Measurements from ENCODE around the gene LIPF. TPM values are rescaled to one million over a fixed set of nuclear protein-coding genes. Genes with fewer than 3 reads are reported as not detected.

The LIPF gene
- total RNA-seq, 1 donor from 2014 or later: not detected

DNA sequence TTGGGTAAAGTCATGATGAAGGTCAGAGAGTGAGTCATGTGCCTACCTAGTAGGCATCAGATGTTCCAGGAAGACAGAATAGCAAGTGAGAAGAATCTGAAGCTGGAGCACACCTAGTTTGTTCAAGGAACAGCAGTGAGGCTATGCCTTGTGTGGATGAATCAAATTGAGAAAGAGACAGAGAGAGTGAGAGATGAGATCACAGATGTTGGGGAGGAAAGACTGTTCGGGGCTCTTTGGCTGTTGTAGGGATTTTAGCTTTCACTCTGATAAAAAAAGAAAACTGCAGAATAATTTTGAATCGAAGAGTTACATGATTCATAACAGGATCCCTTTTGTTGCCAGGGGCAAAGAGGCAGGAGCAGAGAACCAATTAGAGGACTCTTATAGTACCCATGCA is 6.3 kb downstream of the LIPF start:
- Histone ChIP-seq H3K9ac (ENCODE audit: low read depth in 1 of 3, low read length in 3 of 3) (no peak overlapping the region), H3K27ac (ENCODE audit: low read depth, low read length) (no peak overlapping the region), H3K4me1 (ENCODE audit: control insufficient read depth in 3 of 3, insufficient read depth in 3 of 3, low read length in 3 of 3) (no peaks in the 10 kb centered on the region), H3K9me3 (ENCODE audit: control insufficient read depth in 3 of 3, low read length in 3 of 3) (no peaks in the 10 kb centered on the region), H3K27me3 (ENCODE audit: control insufficient read depth in 3 of 3, insufficient read depth in 3 of 3, low read length in 3 of 3) (no peaks in the 10 kb centered on the region), H3K36me3 (ENCODE audit: control insufficient read depth in 3 of 3, insufficient read depth in 3 of 3, low read length in 3 of 3) (no peaks in the 10 kb centered on the region), H3K4me3 (ENCODE audit: low read length in 3 of 3) (no peak overlapping the region)

DNA sequence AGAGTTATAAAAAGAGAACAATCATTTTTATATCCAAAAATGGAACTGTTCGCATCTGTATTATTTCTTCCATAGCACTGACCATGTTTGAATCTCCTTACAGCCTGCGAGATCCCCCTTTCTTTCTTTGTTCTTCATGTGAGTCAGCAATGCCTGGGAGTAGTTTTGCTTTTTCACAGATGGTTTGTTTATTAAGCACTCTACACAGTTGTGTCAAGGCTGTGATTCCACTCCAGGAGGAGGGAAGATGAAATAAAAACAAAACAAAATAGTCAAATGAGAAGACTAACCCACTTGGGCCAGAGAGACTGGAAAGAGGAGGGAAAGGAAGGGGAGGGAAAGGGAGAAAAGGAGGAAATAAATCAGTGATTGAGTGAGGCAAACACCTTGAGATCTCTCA is 7.8 kb downstream of the LIPF start:
- Histone ChIP-seq H3K9me3 (ENCODE audit: control insufficient read depth in 3 of 3, low read length in 3 of 3) (no peaks in the 10 kb centered on the region), H3K4me1 (ENCODE audit: control insufficient read depth in 3 of 3, insufficient read depth in 3 of 3, low read length in 3 of 3) (no peaks in the 10 kb centered on the region), H3K9ac (ENCODE audit: low read depth in 1 of 3, low read length in 3 of 3) (no peak overlapping the region), H3K36me3 (ENCODE audit: control insufficient read depth in 3 of 3, insufficient read depth in 3 of 3, low read length in 3 of 3) (no peaks in the 10 kb centered on the region), H3K4me3 (ENCODE audit: low read length in 3 of 3) (no peak overlapping the region), H3K27me3 (ENCODE audit: control insufficient read depth in 3 of 3, insufficient read depth in 3 of 3, low read length in 3 of 3) (no peaks in the 10 kb centered on the region), H3K27ac (ENCODE audit: low read depth, low read length) (no peak overlapping the region)

DNA sequence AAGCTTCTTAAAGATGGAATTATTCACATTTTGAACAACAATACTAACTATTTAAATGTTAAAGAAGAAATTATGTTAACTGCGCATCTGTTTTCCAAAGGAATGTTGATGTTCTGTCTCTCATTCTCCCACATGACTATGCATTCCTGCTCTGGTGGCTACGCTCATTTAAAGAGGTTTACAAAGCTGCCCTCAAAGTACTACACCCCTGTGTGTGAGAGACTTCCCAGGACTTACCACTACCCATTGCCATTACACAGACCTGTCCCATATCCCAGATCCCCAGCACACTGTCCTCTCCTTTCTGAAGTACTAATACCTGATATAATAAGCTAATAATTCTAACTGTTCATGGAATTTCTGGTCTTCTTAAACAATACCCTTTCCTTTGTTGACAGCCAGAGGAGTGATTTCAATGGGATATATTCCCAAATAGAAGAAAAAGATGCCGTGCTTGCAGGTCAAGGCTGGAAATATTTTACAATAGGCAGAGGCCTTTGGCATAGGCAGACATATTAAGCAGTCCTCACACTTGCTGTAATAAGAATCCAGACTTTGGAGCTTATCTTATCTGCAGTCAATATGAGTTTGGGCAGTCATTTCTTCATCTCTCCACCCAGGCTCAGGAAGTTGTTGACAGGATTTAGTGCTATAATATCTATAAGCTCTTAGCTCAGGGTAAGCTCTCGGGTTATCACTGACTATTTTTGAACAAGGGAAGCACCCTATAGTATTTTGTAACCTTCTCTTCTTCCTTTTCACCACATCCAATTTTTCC is 12.2 kb downstream of the LIPF start:
- Histone ChIP-seq H3K27ac (ENCODE audit: low read depth, low read length) (no peak overlapping the region), H3K4me1 (ENCODE audit: control insufficient read depth in 3 of 3, insufficient read depth in 3 of 3, low read length in 3 of 3) (no peaks in the 10 kb centered on the region), H3K36me3 (ENCODE audit: control insufficient read depth in 3 of 3, insufficient read depth in 3 of 3, low read length in 3 of 3) (no peaks in the 10 kb centered on the region)

DNA sequence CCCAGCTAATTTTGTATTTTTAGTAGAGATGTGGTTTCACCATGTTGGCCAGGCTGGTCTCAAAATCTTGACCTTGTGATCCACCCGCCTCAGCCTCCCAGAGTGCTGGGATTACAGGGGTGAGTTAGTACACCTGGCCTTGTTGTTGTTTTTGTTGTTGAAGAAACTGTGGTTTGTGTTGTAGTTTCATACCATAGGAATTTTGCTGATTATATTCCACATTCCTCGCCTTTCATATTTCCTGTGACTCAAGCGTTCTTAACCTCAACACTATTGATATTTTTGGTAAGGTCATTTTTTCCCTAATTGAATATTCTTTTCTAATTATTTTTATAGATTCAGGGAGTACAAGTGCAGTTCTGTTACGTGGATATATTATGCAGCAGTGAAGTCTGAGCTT is 16.7 kb downstream of the LIPF start:
- Histone ChIP-seq H3K4me1 (ENCODE audit: control insufficient read depth in 3 of 3, insufficient read depth in 3 of 3, low read length in 3 of 3) (no peaks in the 10 kb centered on the region), H3K9me3 (ENCODE audit: control insufficient read depth in 3 of 3, low read length in 3 of 3) (no peaks in the 10 kb centered on the region), H3K4me3 (ENCODE audit: low read length in 3 of 3) (no peak overlapping the region), H3K27ac (ENCODE audit: low read depth, low read length) (no peak overlapping the region), H3K9ac (ENCODE audit: low read depth in 1 of 3, low read length in 3 of 3) (no peak overlapping the region), H3K36me3 (ENCODE audit: control insufficient read depth in 3 of 3, insufficient read depth in 3 of 3, low read length in 3 of 3) (no peaks in the 10 kb centered on the region), H3K27me3 (ENCODE audit: control insufficient read depth in 3 of 3, insufficient read depth in 3 of 3, low read length in 3 of 3) (no peaks in the 10 kb centered on the region)

More for the DNA sequence above, 12.2 kb downstream of the LIPF start:
- Histone ChIP-seq H3K4me3 (ENCODE audit: low read length in 3 of 3) (no peak overlapping the region), H3K9ac (ENCODE audit: low read depth in 1 of 3, low read length in 3 of 3) (no peak overlapping the region), H3K27me3 (ENCODE audit: control insufficient read depth in 3 of 3, insufficient read depth in 3 of 3, low read length in 3 of 3) (no peaks in the 10 kb centered on the region), H3K9me3 (ENCODE audit: control insufficient read depth in 3 of 3, low read length in 3 of 3) (no peaks in the 10 kb centered on the region)

DNA sequence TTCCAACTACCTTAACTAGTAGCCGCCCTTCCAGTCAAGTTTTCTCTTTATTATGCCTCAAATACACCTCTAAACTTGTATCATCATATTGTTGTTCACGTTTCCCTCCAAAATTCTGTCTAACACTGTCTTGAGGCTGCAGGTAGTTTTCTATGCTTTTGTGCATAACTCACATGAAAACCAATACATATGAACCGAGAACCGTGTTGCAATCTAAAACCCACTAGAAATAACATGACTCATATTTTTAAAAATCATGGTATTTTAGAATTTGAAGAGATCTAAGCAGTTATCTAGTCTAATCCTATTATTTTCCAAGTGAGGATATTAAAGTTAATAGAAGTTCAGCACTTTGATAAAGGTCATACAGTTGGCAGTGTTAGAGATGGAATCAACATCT is 18.2 kb downstream of the LIPF start:
- Histone ChIP-seq H3K4me3 (ENCODE audit: low read length in 3 of 3) (no peak overlapping the region), H3K27me3 (ENCODE audit: control insufficient read depth in 3 of 3, insufficient read depth in 3 of 3, low read length in 3 of 3) (no peaks in the 10 kb centered on the region), H3K9me3 (ENCODE audit: control insufficient read depth in 3 of 3, low read length in 3 of 3) (no peaks in the 10 kb centered on the region), H3K27ac (ENCODE audit: low read depth, low read length) (no peak overlapping the region), H3K36me3 (ENCODE audit: control insufficient read depth in 3 of 3, insufficient read depth in 3 of 3, low read length in 3 of 3) (no peaks in the 10 kb centered on the region), H3K9ac (ENCODE audit: low read depth in 1 of 3, low read length in 3 of 3) (no peak overlapping the region), H3K4me1 (ENCODE audit: control insufficient read depth in 3 of 3, insufficient read depth in 3 of 3, low read length in 3 of 3) (no peaks in the 10 kb centered on the region)

DNA sequence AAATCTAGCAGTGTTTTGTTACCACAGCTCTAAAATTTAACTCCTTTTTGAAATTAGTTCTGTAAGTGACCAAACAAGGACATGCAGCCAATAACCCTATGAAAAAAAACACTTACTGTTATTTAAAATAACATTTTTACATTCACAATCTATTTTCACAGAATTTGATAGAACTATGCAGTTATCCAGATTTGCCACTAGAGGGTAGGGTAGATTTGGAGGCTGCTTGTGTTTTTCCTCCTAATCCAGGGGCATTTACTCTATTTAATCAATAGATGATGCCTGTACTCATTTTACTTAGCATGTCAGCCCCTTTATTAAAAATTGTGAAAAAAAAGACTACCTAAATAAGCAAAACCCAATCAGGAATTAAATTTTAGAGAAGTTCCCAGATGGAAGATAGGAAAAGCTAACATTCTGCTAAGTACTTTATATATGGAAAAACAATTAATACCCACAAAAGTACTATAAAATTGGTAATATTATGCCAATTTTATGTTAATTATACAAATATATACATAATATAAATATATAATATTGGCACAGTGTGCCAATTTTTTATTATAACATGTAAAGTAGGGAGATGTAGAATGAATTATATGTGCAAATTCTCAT is 23.7 kb downstream of the LIPF start:
- Histone ChIP-seq H3K9ac (ENCODE audit: low read depth in 1 of 3, low read length in 3 of 3) (no peak overlapping the region), H3K27me3 (ENCODE audit: control insufficient read depth in 3 of 3, insufficient read depth in 3 of 3, low read length in 3 of 3) (no peaks in the 10 kb centered on the region), H3K36me3 (ENCODE audit: control insufficient read depth in 3 of 3, insufficient read depth in 3 of 3, low read length in 3 of 3) (no peaks in the 10 kb centered on the region), H3K9me3 (ENCODE audit: control insufficient read depth in 3 of 3, low read length in 3 of 3) (no peaks in the 10 kb centered on the region), H3K27ac (ENCODE audit: low read depth, low read length) (no peak overlapping the region), H3K4me3 (ENCODE audit: low read length in 3 of 3) (no peak overlapping the region), H3K4me1 (ENCODE audit: control insufficient read depth in 3 of 3, insufficient read depth in 3 of 3, low read length in 3 of 3) (no peaks in the 10 kb centered on the region)

DNA sequence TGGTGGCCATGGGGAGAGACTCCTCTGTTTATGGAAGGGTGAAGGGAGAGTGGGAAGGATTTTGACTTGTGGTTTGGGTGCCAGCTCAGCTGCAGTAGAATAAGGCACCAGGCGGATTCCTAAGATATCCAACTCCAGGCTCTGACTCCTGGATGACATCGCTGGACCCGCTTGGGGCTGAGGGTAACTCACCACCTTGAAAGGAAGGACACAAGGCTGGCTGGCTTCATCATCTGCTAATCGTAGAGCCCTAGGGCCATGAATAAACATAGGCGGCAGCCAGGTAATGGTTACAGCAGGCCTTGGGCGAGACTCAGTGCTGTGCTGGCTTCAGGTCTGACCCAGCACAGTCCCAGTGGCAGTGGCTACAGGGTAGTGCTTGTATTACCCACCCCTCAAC is 25.1 kb downstream of the LIPF start:
- no peaks in the 10 kb centered on the region for H3K9me3 ChIP-seq (ENCODE audit: control insufficient read depth in 3 of 3, low read length in 3 of 3)
- no peaks in the 10 kb centered on the region for H3K27me3 ChIP-seq (ENCODE audit: control insufficient read depth in 3 of 3, insufficient read depth in 3 of 3, low read length in 3 of 3)
- H3K4me3 ChIP-seq (ENCODE audit: low read length in 3 of 3): no peak overlapping the region
- H3K9ac ChIP-seq (ENCODE audit: low read depth in 1 of 3, low read length in 3 of 3): no peak overlapping the region
- no peaks in the 10 kb centered on the region for H3K36me3 ChIP-seq (ENCODE audit: control insufficient read depth in 3 of 3, insufficient read depth in 3 of 3, low read length in 3 of 3)
- H3K4me1 ChIP-seq (ENCODE audit: control insufficient read depth in 3 of 3, insufficient read depth in 3 of 3, low read length in 3 of 3): no peaks in the 10 kb centered on the region
- no peak overlapping the region for H3K27ac ChIP-seq (ENCODE audit: low read depth, low read length)

DNA sequence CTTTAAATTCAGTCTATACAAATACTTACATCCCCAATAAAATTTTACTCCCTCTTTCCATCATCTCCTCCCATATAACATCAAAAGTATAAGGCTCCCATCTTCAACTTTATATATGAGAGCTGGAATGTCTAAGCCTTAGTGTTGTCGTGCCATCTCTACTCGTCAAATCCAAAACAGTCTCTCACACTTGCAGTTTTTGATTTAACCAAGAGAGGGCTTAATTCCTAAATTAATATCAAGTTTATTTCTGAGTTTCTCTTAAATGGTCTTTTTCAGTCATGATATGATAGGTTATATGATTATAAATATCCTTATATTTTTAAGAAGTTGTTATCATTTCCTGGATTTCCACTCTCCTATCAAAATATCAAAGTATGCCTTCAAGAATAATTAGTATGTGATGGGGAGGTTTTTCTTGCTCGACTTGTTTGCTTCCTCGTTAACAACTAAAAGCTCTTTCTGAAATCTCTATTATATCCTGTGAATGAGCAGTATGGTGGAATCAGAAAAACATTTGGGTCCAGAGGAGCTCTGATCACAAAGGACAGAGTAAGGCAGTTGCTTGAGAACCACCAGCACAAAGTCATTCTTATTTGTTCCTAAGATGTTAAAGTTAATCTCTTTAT is 29.3 kb downstream of the LIPF start:
- Histone ChIP-seq H3K27ac (ENCODE audit: low read depth, low read length) (no peak overlapping the region), H3K9me3 (ENCODE audit: control insufficient read depth in 3 of 3, low read length in 3 of 3) (no peaks in the 10 kb centered on the region), H3K27me3 (ENCODE audit: control insufficient read depth in 3 of 3, insufficient read depth in 3 of 3, low read length in 3 of 3) (no peaks in the 10 kb centered on the region), H3K4me1 (ENCODE audit: control insufficient read depth in 3 of 3, insufficient read depth in 3 of 3, low read length in 3 of 3) (no peaks in the 10 kb centered on the region), H3K36me3 (ENCODE audit: control insufficient read depth in 3 of 3, insufficient read depth in 3 of 3, low read length in 3 of 3) (no peaks in the 10 kb centered on the region), H3K4me3 (ENCODE audit: low read length in 3 of 3) (no peak overlapping the region), H3K9ac (ENCODE audit: low read depth in 1 of 3, low read length in 3 of 3) (no peak overlapping the region)

DNA sequence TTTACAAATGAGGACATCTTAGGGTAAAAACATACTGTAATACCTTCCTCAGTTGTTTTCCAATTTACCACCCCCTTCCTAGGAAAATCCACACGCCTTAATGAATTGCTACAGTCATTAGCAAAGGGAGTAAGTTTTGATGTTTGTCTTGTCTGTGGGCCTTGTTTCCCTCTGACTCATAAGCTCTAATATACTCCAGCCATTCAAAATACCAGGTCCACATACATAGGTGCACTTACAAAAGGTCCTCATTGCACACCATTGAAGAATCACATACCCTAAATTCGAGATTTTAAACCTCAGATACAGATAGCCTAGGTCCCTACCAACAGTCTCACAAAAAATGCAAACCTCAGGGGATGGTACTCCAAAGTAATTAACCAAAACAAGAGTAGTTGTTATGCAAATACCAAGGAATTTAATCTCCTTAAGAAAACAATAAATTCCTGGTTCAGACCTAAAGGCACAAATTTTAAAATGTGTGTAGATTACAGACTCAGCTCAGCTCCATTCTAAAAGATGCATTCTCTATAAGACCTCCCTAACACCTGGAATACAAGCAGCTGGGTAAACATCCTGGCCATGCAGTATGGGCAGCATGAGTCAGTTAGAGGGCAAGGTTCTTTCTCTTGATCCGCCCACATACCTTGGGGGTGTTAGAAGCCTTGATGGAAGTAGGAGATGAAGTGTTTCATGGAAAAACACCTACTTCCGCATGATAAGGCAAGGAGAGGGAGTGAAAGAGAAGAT is 38.8 kb downstream of the LIPF start:
- H3K4me1 ChIP-seq (ENCODE audit: control insufficient read depth in 3 of 3, insufficient read depth in 3 of 3, low read length in 3 of 3): no peaks in the 10 kb centered on the region
- H3K9me3 ChIP-seq (ENCODE audit: control insufficient read depth in 3 of 3, low read length in 3 of 3): no peaks in the 10 kb centered on the region
- no peak overlapping the region for H3K9ac ChIP-seq (ENCODE audit: low read depth in 1 of 3, low read length in 3 of 3)
- H3K27me3 ChIP-seq (ENCODE audit: control insufficient read depth in 3 of 3, insufficient read depth in 3 of 3, low read length in 3 of 3): no peaks in the 10 kb centered on the region
- H3K36me3 ChIP-seq (ENCODE audit: control insufficient read depth in 3 of 3, insufficient read depth in 3 of 3, low read length in 3 of 3): no peaks in the 10 kb centered on the region
- no peak overlapping the region for H3K4me3 ChIP-seq (ENCODE audit: low read length in 3 of 3)
- no peak overlapping the region for H3K27ac ChIP-seq (ENCODE audit: low read depth, low read length)

DNA sequence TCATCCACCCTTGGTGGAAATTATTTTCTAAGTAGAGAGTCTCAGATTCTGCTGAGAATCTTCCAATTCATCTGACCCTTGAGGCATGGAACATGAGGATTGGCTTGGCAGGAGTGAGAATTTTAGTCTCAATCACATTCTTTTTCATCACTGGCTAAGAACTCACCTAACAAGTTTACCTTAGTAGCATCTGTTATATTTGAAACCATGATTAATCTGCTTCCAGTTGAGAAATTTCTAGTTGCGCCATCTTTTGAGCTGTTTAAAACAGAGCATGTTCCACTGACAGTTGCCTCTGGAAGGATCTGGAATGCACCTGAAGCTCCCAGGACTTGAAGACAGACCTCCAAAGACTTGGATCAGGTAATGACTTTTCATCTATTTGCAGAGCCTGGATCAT is 41.7 kb downstream of the LIPF start, which contains the start of gene LIPK:
Gene LIPK, plus strand, starts transcription at position 292 of the 400 bp plus-strand sequence. CDS start 18,295 bp downstream, outside the sequence.
- Histone ChIP-seq H3K4me3 (ENCODE audit: low read length in 3 of 3) (no peak within 1 kb of the TSS), H3K9ac (ENCODE audit: low read depth in 1 of 3, low read length in 3 of 3) (no peak within 1 kb of the TSS), H3K36me3 (ENCODE audit: control insufficient read depth in 3 of 3, insufficient read depth in 3 of 3, low read length in 3 of 3) (no peaks in the 10 kb centered on the region), H3K27me3 (ENCODE audit: control insufficient read depth in 3 of 3, insufficient read depth in 3 of 3, low read length in 3 of 3) (no peaks in the 10 kb centered on the region), H3K4me1 (ENCODE audit: control insufficient read depth in 3 of 3, insufficient read depth in 3 of 3, low read length in 3 of 3) (no peaks in the 10 kb centered on the region), H3K9me3 (ENCODE audit: control insufficient read depth in 3 of 3, low read length in 3 of 3) (no peaks in the 10 kb centered on the region), H3K27ac (ENCODE audit: low read depth, low read length) (no peak within 1 kb of the TSS)

All from skeletal muscle tissue (tissue), 4 donors.